HL-60 (cell line): Measurements from ENCODE around the gene SDHAF2.

Source experiments
- POLR2AphosphoS5 ChIP-seq: IDR thresholded peaks from 2 replicates; pipeline ENCODE4 v1.6.1; 2012; ENCODE audit warnings: low read depth
- TF ChIP-seq, protein P1 (sequence below): IDR thresholded peaks from one replicate; pipeline ENCODE4 v1.5.1; 2011; ENCODE audit warnings: low read length, control low read depth, inconsistent platforms; ENCODE audit not compliant: insufficient read depth
- TF ChIP-seq, protein P2 (sequence below): IDR thresholded peaks from 2 replicates; pipeline ENCODE4 v1.6.1; 2012; ENCODE audit warnings: low read depth; ENCODE audit not compliant: insufficient replicate concordance

DNA sequence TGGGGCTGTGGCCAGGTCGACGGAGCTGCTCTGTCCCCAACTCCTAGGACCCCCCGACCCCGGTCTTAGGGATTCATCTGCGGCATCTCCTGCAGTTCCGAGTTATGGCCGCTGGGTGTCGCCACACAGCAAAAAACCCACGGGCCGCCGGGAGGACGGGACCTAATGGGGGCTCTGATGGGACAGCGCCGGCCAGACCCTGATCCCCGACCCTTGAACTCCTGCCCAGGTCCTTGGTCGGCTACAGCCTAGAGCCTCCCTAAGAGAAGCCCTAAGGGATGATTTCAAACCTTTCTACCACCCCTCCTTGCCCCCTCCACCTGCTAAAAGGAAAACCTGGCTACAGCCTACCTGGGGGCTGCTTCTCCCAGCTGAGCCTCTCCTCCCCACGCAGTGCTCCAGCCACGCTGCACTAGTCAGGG, 47.8 kb downstream of the SDHAF2 start:
- TF ChIP-seq, protein P1, sequence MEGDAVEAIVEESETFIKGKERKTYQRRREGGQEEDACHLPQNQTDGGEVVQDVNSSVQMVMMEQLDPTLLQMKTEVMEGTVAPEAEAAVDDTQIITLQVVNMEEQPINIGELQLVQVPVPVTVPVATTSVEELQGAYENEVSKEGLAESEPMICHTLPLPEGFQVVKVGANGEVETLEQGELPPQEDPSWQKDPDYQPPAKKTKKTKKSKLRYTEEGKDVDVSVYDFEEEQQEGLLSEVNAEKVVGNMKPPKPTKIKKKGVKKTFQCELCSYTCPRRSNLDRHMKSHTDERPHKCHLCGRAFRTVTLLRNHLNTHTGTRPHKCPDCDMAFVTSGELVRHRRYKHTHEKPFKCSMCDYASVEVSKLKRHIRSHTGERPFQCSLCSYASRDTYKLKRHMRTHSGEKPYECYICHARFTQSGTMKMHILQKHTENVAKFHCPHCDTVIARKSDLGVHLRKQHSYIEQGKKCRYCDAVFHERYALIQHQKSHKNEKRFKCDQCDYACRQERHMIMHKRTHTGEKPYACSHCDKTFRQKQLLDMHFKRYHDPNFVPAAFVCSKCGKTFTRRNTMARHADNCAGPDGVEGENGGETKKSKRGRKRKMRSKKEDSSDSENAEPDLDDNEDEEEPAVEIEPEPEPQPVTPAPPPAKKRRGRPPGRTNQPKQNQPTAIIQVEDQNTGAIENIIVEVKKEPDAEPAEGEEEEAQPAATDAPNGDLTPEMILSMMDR: peak; percentile 68
- TF ChIP-seq, protein P2, sequence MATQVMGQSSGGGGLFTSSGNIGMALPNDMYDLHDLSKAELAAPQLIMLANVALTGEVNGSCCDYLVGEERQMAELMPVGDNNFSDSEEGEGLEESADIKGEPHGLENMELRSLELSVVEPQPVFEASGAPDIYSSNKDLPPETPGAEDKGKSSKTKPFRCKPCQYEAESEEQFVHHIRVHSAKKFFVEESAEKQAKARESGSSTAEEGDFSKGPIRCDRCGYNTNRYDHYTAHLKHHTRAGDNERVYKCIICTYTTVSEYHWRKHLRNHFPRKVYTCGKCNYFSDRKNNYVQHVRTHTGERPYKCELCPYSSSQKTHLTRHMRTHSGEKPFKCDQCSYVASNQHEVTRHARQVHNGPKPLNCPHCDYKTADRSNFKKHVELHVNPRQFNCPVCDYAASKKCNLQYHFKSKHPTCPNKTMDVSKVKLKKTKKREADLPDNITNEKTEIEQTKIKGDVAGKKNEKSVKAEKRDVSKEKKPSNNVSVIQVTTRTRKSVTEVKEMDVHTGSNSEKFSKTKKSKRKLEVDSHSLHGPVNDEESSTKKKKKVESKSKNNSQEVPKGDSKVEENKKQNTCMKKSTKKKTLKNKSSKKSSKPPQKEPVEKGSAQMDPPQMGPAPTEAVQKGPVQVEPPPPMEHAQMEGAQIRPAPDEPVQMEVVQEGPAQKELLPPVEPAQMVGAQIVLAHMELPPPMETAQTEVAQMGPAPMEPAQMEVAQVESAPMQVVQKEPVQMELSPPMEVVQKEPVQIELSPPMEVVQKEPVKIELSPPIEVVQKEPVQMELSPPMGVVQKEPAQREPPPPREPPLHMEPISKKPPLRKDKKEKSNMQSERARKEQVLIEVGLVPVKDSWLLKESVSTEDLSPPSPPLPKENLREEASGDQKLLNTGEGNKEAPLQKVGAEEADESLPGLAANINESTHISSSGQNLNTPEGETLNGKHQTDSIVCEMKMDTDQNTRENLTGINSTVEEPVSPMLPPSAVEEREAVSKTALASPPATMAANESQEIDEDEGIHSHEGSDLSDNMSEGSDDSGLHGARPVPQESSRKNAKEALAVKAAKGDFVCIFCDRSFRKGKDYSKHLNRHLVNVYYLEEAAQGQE: no peak
- no peak for TF ChIP-seq POLR2AphosphoS5
